Peyer's patch (tissue), 4 donors: ENCODE data around the gene ERC1. TPM values are rescaled to one million over a fixed set of nuclear protein-coding genes. Genes with fewer than 3 reads are reported as not detected.

Source experiments
- DNase-seq, 3 donors: peaks; one replicate each; pipeline ENCODE4 v3.0.0-alpha.2; 2017 to 2019
- H3K27ac ChIP-seq, 4 donors: fragments of 200-600 bp; sonication (generic); one replicate each; pipeline ENCODE4 v1.5.1; 2016 to 2019
- H3K27me3 ChIP-seq, 2 donors: fragments of 200-600 bp; sonication (generic); one replicate each; pipeline ENCODE4 v1.5.1; 2019
- H3K36me3 ChIP-seq, 3 donors: fragments of 200-600 bp; sonication (generic); one replicate each; pipeline ENCODE4 v1.5.1; 2016 to 2019
- H3K4me1 ChIP-seq, 4 donors: fragments of 200-600 bp; sonication (generic); one replicate each; pipeline ENCODE4 v1.5.1; 2016 to 2019
- H3K4me3 ChIP-seq, 4 donors: fragments of 200-600 bp; sonication (generic); 1 replicate in 3 of 4; 2 replicates in 1 of 4; pipeline ENCODE4 v1.5.1; 2016 to 2019; ENCODE audit warnings: mild to moderate bottlenecking in 1 of 4
- H3K9me3 ChIP-seq, 4 donors: fragments of 200-600 bp; sonication (generic); one replicate each; pipeline ENCODE4 v1.5.1; 2016 to 2019; ENCODE audit warnings: mild to moderate bottlenecking in 1 of 4
- CTCF ChIP-seq, 6 experiments: fragments of 450-650 bp in 4 of 6; fragments of 200-600 bp in 2 of 6; sonication (generic) in 1 of 6; IDR thresholded peaks; one replicate each; pipeline ENCODE4 v1.5.1; 2017 to 2019; ENCODE audit warnings: antibody characterized with exemption in 6 of 6, mild to moderate bottlenecking in 3 of 6, moderate library complexity in 1 of 6
- POLR2A ChIP-seq, 2 donors: fragments of 450-650 bp; IDR thresholded peaks; one replicate each; pipeline ENCODE4 v1.5.1; 2017; ENCODE audit warnings: antibody characterized with exemption in 2 of 2, mild to moderate bottlenecking in 2 of 2, moderate library complexity in 2 of 2
- total RNA-seq, 4 donors: library from RNA; depleted of rRNA; stranded (reverse); fragments of >200 nt; gene quantifications; one replicate each; pipeline ENCODE4 v1.1.0, GENCODE V29; 2016

The ERC1 gene
- total RNA-seq, 4 donors from 2014 or later: 26.5 to 184 (median 31.7) TPM

GRCh38 chr12:1383758-1384157 is 392.7 kb downstream of the ERC1 start:
- Histone ChIP-seq H3K9me3 (no peaks in the 10 kb centered on the region), H3K36me3 (no peaks in the 10 kb centered on the region), H3K4me3 (no peak overlapping the region), H3K27ac (no peak overlapping the region), H3K27me3 (no peaks in the 10 kb centered on the region), H3K4me1 (no peaks in the 10 kb centered on the region)
- TF ChIP-seq CTCF (IDR thresholded peaks at IDR 0.05): no peak
- TF ChIP-seq POLR2A (IDR thresholded peaks at IDR 0.05): no peak
- no peak for DNase-seq

GRCh38 chr12:1384910-1385309 is 393.9 kb downstream of the ERC1 start:
- no peaks in the 10 kb centered on the region for H3K9me3 ChIP-seq

GRCh38 chr12:1391722-1392121 is 400.7 kb downstream of the ERC1 start:
- Histone ChIP-seq H3K27ac (no peak overlapping the region), H3K4me3 (no peak overlapping the region), H3K36me3 (peaks cover 0 to 6% (median 0%) of the 10 kb centered on the region in 3 donors), H3K9me3 (peaks cover 0 to 8% (median 0%) of the 10 kb centered on the region in 4 donors), H3K27me3 (no peaks in the 10 kb centered on the region), H3K4me1 (no peaks in the 10 kb centered on the region)
- DNase-seq: no peak
- TF ChIP-seq POLR2A (IDR thresholded peaks at IDR 0.05) (no peak), CTCF (IDR thresholded peaks at IDR 0.05) (no peak)

More at GRCh38 chr12:1384910-1385309, 393.9 kb downstream of the ERC1 start:
- no peak overlapping the region for H3K27ac ChIP-seq
- DNase-seq: no peak
- no peaks in the 10 kb centered on the region for H3K36me3 ChIP-seq
- no peaks in the 10 kb centered on the region for H3K4me1 ChIP-seq
- no peaks in the 10 kb centered on the region for H3K27me3 ChIP-seq
- H3K4me3 ChIP-seq: no peak overlapping the region
- TF ChIP-seq CTCF (IDR thresholded peaks at IDR 0.05): no peak
- no peak for TF ChIP-seq POLR2A (IDR thresholded peaks at IDR 0.05)

GRCh38 chr12:1395421-1395955 is 404.5 kb downstream of the ERC1 start:
- Histone ChIP-seq H3K27ac (no peak overlapping the region), H3K36me3 (peaks cover 0 to 6% (median 0%) of the 10 kb centered on the region in 3 donors), H3K27me3 (no peaks in the 10 kb centered on the region), H3K4me1 (no peaks in the 10 kb centered on the region), H3K4me3 (no peak overlapping the region), H3K9me3 (peaks cover 0 to 8% (median 0%) of the 10 kb centered on the region in 4 donors)
- no peak for DNase-seq
- no peak for TF ChIP-seq CTCF (IDR thresholded peaks at IDR 0.05)
- TF ChIP-seq POLR2A (IDR thresholded peaks at IDR 0.05): no peak

- no peak for DNase-seq
- H3K4me1 ChIP-seq: no peaks in the 10 kb centered on the region
- H3K9me3 ChIP-seq: no peaks in the 10 kb centered on the region
- no peaks in the 10 kb centered on the region for H3K36me3 ChIP-seq
- H3K4me3 ChIP-seq: no peak overlapping the region
- H3K27ac ChIP-seq: no peak overlapping the region
- TF ChIP-seq CTCF (IDR thresholded peaks at IDR 0.05) (peak in 1 of 6 experiments; percentile 9), POLR2A (IDR thresholded peaks at IDR 0.05) (no peak)
- no peaks in the 10 kb centered on the region for H3K27me3 ChIP-seq
These were observed 407.6 kb downstream of the ERC1 start for GRCh38 chr12:1398673-1399072.

- no peaks in the 10 kb centered on the region for H3K27me3 ChIP-seq
- H3K4me3 ChIP-seq: no peak overlapping the region
- no peaks in the 10 kb centered on the region for H3K4me1 ChIP-seq
- no peak overlapping the region for H3K27ac ChIP-seq
- no peaks in the 10 kb centered on the region for H3K9me3 ChIP-seq
- no peaks in the 10 kb centered on the region for H3K36me3 ChIP-seq
- DNase-seq: no peak
- TF ChIP-seq POLR2A (IDR thresholded peaks at IDR 0.05) (no peak), CTCF (IDR thresholded peaks at IDR 0.05) (no peak)
These were observed 410.9 kb downstream of the ERC1 start for GRCh38 chr12:1401891-1402290.
